ENCODE measurements around the gene KLHDC3.
A peak's percentile ranks its signal among the peaks of the same experiment; 100 is the strongest.

Gene KLHDC3

GRCh38 chr6:43013843-43014433 lies at the start of gene KLHDC3, which contains the start of gene MEA1:
TSS of gene KLHDC3 (plus strand) at chr6:43014249. CDS start at chr6:43017193, 2,944 bp downstream.
TSS of gene MEA1 (minus strand) at chr6:43013946. CDS start at chr6:43013813, 133 bp downstream.
- peak; percentile 90 to 100 (median 98) for DNase-seq

GRCh38 chr6:42966571-42966970 lies 47.5 kb upstream of the KLHDC3 start:
- no peak for DNase-seq

GRCh38 chr6:42967228-42967627 lies 46.8 kb upstream of the KLHDC3 start:
- no peak for DNase-seq

DNA sequence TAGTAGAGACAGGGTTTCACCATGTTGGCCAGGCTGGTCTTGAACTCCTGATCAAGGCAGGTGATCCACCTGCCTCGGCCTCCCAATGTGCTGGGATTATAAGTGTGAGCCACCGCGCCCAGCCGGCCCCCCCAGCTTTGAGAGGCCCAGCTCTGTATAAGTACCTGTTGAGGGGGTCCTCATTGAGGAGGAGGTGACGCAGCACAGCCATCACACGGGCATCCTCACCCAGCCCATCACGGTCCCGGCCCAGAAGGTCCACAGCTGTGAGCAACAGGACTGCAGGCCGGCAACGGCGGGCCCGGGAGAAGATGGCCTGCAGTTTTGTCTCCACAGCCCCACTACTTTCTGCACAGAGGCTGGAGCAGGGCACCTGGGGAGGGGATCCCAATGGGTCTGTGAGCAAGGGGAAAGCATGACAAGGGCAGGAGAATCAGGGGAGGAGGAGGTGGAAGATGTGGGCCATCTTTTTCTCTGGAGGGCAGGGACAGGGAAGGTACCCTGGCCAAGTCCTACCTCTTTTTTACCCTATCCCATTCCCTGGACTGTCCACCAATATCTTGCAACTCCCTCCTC lies 45.8 kb upstream of the KLHDC3 start:
- no peak for DNase-seq

- DNase-seq, result no peak
These were observed 45.3 kb upstream of the KLHDC3 start for GRCh38 chr6:42968783-42969182.

GRCh38 chr6:42969431-42969830 lies 44.6 kb upstream of the KLHDC3 start:
- DNase-seq, result no peak

DNA sequence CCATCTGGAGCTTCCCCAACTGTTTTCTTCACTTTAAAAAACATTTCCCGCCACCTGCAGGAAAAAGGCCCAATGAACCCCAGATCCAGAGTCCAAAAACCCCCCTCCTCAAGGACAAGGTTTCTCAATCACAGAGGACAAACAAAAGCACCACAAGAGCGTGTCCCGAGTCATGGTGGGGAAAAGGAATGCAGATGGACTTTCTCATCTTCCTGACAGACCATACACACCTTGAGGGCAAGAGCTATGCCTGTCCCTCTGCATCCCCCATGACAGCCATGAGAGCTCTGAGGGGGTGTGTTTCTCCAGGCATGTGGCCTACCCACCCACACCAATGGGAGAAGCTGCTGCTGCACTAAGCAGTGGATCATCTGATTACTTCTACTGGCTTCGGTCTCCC lies 44.1 kb upstream of the KLHDC3 start:
- no peak for DNase-seq

DNA sequence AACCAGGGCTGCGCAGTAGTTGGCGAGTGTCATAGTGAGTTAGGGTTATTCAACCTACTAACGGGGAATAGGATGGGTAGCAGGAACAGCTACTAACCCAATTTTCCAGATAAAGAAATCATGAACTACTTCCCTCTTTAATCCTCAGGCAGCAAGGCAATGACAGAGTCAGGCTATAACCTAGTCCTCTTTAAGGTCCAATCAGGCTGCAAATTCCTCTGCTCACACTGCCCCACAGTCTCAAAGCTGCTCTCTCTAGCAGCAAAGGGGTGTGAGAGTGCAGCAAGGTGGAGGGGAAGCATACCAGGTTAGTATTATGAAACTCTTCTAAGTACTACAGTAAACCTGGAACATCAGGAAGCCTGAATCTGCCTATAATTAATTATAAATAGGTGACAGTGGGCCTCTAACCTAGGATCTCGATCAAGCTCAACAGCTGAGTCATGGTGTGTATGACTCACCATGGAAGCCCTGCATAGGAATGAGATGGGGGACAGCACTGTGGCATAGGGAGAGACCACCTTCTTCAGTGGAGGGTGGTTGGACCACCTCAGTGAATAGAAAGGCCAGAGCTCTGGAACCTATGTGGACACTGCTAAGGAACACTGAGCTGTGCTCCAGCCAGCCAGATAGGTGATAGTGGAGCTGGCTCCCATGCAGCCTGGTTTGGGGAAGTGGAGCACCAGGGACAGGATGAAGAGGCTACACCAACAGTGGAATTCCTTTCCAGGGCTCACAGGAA lies 43.0 kb upstream of the KLHDC3 start:
- no peak for DNase-seq

DNA sequence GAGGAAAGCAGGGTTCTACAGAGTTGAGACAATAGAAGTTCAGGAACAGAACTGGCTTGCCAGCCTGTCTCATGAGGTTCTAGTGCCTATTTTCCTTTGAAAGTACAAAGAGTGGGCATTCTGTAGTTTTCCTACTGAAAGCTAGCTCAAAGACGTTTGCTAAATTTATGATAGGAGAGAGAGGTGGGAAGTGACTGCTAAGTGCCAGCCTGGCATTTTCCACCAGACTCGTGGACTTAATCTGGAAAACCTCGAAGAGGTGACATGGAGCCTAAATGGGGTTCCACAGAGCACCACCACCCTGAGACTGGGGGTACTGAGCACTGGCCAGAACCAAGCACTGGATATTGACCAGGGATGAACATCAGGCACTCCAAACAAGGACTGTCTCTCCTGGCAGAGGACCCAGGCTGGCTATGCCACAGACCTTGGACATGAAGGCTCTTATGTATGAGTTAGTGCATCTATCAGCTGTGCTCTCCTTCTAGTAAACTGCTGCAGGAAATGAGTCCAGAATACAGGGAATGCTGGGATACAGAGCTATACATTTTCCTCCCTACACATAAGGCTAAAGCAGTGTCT lies 42.2 kb upstream of the KLHDC3 start:
- no peak for DNase-seq

- DNase-seq, result no peak
These were observed 40.1 kb upstream of the KLHDC3 start for GRCh38 chr6:42973926-42974325.

DNA sequence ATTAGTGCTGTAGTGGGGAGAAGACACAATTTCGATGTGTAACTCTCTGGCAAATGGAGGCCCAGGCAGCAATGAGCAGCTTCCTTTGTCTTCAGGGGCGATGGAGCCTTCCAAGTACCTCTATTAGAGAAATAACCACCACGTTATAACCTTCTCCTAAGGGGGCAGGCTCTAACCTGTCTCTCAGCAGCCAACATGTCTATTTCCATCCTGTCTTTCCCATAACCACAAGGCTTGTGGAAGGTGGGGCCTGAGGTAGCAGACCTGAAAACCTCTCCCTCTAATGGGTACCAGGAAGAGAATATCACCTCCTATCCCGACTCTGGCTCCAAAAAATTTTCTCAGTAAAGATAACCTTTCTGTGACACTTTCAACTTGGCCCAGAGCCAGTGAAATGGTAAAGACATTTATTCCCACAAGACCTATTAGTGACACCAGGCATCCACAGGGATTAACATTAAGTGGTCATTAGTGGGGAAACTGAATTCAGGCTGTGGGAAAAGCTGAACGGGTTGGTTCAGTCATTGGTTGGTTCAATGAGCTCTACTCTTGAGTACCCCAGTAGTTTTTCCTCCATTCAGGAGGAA lies 39.0 kb upstream of the KLHDC3 start:
- DNase-seq, result no peak

GRCh38 chr6:42978487-42978838 lies 35.6 kb upstream of the KLHDC3 start:
- peak in 1 of 6 experiments; percentile 13 for DNase-seq

- DNase-seq, result peak; percentile 86 to 94 (median 92)
These were observed 35.1 kb upstream of the KLHDC3 start, which contains the start of gene PEX6 for GRCh38 chr6:42978839-42979522. TSS of gene PEX6 (minus strand) at chr6:42979181. CDS start at chr6:42979150, 31 bp downstream.

DNA sequence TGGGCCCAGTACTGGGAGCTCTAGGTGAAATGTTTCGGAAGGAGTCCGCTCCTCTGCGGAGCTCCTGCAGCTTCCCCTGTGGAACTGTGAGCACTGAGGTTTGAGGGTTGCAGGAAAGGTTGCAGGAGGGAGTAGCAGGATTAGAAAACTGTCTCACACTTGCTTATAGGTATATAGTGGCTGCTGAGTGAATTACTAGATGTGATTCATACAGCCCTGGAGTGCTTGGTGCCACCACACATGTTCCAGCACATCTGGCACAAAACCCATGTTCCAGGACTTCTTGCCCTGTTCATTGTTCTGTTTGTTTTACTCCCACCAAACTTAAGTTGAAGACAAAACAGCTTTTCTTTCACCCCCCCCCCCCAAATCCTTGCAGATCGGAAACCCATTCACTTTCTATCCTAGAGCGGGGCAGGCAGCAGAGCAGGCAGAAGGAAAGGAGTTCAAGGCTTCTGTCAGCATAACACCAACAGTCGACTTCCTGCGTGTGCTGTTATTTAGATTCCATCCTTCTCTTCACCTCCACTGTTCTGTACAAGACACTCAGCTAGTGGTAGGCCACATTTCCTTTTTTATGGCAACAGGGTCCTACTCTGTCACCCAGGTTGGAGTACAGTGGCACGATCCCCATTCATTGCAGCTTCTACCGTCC lies 34.4 kb upstream of the KLHDC3 start:
- peak in 2 of 6 experiments; percentile 37 to 57 for DNase-seq

- DNase-seq, result no peak
These were observed 32.2 kb upstream of the KLHDC3 start for GRCh38 chr6:42981836-42982235.

DNA sequence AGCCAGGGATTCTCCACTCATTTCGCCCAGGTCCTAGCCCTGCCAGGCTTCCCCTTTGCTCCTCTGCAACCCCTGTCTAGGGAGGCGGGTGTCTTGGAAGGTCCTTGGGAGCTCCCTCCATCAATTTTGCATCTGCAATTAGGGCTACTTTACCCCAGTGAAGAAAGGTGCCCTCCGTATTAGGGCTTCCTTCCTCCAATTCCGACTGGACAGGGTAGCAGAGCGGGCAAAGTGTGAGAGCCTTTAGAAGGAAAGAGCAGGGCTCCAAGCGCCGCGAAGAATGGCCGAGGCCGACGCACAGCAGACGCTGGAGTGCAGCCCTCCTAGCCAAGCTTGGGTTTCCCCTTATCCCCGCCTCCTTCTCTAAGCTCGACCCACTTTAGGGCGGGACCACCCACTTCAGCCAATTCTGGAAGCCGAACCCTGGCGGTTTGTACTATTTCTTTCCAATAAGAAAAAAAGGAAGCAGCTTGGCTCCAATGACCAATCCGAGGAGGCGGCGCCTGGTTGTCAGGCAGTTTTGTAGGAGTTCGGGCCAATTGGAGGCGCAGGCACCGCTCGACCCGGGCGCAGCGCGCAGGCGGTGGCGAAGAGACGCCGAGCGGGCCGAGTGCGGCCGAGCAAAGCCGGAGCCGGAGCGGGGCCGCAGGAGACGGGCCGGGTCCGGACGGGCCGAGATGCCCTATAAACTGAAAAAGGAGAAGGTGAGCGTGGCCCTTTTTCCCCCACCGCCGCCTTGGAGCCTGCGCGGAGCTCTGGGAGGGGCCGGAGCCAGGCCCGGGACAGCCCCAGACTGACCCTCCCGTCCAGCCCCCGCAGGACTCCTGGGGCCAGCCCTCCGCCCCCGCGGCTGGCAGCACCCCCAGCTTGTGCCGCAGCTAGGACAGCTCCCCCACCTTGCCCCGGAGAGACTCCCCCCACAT lies 29.8 kb upstream of the KLHDC3 start, which contains the start of gene PPP2R5D:
Gene PPP2R5D, plus strand, starts transcription at position 570 of the 923 bp plus-strand sequence. Its CDS starts 108 bp downstream, at position 678.
- peak; percentile 89 to 98 (median 96) for DNase-seq

- peak in 4 of 6 experiments; percentile 9 to 32 (median 18) for DNase-seq
These were observed 29.0 kb upstream of the KLHDC3 start for GRCh38 chr6:42984924-42985475.

GRCh38 chr6:42987533-42988451 lies 26.3 kb upstream of the KLHDC3 start:
- no peak for DNase-seq

- no peak for DNase-seq
These were observed 25.5 kb upstream of the KLHDC3 start for GRCh38 chr6:42988486-42989020.

Measured in stimulated activated naive CD4-positive, alpha-beta T cell (primary cell).